CD4-positive, alpha-beta T cell treated with Interleukin-4 for 1 hour (primary cell): Measurements from ENCODE around the gene CDK3.
A peak's percentile ranks its signal among the peaks of the same experiment; 100 is the strongest.
"Not testable (repeated sequence)": the region's sequence is repeated elsewhere in the genome, so short reads cannot be mapped to it uniquely, and the experiment has no call there.

ENCODE experiments used
- DNase-seq, 2 donors: peaks; one replicate each; pipeline ENCODE4 v3.0.0-alpha.2; 2020 to 2022

Gene CDK3

DNA sequence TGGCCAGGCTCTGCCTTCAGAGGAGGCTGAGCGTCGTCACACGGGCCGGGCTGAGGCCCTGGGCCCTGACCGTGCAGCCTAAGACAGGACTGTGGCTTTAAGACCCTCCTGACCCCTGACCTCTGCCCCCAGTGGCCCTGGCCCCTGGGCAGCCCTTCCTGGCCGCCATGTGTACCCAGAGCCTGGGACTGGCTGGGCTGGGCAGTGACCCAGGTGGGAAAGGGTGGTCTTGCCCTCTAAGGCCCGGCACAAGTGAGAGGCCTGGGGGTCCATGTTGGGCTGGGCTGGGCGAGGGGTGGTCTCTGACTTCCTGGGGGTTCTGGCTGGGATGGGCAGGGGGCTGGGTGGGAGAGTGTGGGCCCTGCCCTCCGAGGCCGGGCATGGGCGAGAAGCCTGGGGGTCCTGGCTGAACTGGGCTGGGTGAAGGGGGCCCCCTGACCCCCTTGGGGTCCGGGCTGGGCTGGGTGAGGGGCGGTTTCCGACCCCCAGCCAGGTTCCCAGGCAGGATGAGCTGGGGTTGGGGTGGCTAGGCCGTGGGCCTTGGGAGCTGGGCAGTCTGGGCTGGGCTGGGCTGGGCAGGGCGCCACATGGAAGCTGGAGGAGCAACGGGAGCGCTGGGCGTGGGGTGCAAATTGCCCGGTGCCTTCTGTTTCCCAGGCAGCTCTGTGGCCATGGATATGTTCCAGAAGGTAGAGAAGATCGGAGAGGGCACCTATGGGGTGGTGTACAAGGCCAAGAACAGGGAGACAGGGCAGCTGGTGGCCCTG lies at the start of gene CDK3:
CDK3 (plus strand) TSS at position 101 of the 767 bp plus-strand sequence; CDS start at position 672, 571 bp downstream.
- DNase-seq, result no peak

DNA sequence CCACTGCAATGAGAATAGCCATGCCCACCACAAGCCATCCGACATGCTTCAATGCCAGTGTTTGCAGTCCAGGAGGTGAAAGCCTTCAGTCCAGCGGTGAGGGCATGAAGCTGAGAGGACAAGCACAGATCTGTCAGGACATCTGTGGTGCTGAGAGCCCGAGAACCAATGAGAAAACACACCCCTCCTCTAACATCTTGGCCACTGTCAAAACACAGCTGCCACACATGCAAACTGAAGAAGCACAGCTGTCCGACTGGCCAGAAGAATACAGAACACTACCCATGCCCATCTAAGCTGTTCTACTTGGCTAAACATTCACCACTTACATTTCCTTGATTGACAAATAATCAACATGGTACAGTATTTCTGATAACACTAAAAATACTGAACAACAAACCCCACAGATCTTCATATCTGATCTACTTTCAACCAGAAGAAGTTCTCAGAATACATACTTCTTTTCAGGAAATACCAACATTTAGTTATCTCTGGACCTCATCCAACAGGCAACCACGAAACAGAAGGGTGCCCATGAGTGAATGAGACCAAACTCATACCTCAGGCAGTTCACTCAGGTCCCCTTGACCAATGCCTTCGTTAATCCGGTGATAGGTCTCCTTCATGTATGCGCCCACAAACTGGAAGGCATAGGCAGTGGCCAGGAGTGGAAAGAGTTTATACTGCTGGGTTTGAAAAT lies 49.6 kb upstream of the CDK3 start:
- no peak for DNase-seq

DNA sequence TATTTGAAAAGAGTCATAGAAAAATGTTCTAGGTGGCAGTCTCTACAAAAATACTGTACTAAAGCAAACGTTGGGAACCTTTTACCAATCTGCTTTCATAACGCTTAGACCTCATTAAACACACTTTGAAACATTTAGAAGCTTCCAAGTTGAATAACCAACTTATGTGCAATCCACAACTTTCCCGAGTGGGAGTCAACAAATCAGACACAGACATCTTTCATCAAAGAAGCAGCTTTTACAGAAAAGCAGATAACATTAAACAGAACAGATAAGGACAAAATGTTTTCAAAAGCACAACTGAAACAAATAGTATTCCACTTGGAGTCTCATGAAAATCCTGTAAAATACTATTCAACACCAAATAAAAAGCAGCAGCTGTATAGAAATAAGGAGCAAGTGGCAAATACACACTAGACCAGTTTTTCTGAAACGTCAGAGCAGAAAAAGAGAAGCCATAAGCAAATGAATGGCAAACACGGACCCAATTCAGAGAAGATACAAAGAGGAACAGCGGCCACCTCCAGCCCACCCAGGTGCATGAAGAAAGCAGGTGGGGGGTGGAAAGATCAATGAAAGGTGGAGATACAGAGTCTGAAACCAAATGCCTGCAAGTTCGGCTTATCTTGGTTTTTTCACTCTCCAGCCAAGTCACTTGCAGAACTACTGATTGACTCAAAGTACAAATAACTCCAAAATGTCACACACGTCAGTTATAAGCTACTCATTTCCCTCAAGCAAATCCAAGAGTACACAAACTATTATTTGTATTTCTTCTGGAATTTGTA lies 41.4 kb upstream of the CDK3 start:
- DNase-seq, result no peak

DNA sequence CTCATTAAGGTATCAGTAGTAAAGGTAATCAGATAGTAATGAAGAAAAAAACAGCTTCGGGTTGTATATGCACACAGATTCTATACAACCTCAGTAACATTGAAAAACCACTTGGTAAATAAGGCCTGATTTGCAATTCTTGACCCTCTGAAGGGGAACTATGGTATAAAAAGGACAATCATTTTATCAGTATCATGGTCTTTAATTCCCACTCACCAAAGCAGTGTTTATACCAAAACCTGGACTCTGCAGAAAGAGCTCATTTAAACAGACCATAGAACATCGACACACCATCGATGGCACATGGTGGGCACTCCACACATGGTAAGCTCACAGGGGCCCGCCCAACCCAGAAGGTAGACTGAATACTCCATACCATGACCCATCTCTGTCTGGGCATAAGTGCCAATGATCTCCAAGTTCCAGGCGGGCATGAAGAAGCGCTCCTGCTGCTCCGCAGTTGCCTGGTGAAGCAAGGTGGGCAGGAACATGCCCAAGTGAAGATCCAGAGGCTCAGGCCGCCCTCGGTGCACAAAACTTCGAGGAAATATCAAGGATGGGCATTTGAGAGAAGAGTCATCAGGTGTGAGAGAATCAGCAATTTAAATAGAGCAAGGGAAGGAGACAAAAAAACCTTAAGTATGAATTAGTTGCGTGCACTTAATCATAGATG lies 40.7 kb upstream of the CDK3 start:
- no peak for DNase-seq

DNA sequence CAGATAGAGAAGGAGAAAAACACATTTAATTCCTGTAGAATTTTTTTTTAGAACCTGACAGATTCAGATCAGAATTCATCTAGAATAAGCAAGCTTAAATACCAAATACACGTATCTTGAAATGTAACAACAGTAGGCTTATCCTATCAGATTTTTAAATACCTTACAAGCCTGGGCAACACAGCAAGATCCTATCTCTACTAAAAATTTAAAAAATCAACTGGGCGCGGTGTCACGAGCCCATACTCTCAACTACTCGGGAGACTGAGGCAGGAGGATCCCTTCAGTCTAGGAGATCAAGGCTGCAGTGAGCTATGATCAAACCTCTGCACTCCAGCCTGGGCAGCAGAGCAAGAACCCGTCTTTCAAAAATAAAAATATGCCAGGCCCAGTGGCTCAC lies 35.2 kb upstream of the CDK3 start:
- no peak for DNase-seq

DNA sequence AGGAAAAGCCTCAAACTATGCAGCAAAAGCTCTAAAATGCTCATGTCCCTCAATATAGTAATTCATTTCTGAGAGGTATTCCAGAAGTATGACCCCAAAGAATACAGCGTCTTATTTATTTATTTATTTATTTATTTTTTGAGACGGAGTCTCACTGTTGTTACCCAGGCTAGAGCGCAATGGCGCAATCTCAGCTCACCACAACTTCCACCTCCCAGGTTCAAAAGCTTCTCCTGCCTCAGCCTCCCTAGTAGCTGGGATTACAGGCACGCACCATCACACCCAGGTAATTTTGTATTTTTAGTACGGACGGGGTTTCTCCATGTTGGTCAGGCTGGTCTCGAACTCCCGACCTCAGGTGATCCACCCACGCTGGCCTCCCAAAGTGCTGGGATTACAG lies 31.6 kb upstream of the CDK3 start:
- DNase-seq, result not testable (repeated sequence)

DNA sequence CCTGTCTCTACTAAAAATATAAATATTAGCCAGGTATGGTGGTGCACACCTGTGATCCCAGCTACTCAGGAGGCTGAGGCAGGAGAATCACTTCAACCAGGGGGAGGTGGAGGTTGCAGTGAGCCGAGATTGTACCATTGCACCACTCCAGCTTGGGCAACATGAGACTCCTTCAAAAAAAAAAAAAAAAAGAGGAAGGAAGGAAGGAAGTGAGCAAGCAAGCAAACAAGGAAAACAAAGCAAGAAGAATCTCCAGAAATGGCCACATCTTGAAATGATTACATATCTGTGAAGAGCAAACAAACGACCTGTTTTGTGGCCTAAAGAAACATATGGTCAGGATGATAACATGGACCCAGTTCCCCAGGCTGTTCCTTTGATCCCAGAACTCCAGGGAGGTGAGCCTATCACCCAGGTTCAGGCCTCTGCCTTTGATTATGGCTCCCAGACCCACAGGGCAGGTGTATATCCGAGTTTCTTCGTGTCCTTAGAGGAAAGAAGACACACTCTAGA lies 30.6 kb upstream of the CDK3 start:
- peak in 1 of 2 donors; percentile 24 for DNase-seq

DNA sequence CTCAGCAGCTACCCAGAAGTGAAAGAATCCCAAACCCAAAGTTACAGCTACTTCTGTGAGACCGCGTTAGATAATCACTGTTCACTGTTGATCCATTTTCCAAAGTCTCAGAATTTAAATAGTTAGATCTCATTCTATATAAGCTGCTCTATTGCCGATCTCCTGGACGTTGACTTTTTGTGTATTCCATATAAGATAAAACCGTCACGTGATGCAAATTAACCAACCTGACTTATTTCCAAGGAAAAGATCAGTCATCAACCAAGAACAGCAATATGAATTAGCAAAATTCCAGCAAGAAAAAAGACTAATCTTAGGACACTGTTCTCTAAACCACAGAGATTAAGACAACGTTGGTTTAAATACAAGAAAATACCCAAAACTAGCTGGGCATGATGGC lies 30.0 kb upstream of the CDK3 start:
- no peak for DNase-seq

DNA sequence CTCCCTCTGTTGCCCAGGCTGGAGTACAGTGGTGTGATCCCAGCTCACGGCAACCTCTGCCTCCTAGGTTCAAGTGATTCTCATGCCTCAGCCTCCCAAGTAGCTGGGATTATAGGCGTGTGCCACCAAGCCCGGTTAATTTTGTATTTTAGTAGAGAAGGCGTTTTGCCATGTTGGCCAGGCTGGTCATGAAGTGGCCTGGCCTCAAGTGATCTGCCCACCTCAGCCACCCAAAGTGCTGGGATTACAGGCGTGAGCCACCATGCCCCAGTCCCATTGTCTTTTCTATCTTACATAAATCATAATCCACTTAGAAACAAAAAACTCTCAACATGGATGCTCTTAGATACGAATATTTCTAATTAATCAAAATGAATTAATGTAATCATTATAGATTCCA lies 25.5 kb upstream of the CDK3 start:
- not testable (repeated sequence) for DNase-seq

DNA sequence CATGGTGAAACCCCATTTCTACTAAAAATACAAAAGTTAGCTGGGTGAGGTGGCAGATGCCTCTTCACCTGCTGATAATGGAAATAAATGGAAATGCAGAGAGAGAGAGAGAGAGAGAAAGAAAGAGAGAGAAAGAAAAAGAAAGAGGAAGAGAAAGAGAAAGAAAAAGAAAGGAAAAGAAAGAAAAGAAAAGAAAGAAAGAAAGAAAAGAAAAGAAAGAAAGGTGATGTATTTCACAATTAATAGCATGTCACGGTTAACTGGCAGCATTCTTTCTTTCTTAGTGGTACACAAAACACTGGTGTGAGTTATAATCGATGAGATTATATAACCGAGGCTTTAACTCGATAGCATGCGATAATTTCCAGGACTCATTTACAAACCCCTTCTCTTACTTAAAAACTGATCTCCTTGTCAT lies 24.9 kb upstream of the CDK3 start:
- DNase-seq, result no peak

DNA sequence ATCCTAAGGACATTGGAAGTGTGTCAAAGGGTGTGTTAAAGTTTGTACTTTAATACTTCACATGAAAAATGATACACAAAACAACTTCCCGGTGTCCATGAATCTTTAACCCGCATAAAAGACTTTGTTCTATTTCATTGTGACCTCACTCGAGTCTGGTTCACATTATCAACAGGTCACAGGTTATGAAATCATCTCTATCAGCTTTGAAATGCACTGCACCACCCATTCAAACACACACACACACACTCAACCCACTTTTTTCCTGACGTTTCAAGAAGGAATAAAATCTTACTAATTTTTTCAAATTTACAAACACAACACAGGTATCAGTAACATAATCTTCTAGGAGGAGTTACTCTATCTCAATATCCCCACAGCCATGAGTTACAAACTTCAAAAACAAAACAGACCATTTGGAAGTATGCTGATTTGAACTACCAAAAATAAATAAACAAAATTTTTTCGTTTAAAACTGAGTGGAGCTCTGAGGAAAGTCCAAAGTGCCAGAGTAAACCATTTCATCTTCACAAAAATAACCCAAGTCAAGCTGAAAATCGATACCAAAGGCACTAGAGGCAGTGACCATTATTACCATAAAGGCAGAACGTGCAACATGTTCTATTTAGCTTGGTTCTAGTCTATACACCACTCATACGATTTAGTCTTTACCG lies 24.3 kb upstream of the CDK3 start:
- no peak for DNase-seq

DNA sequence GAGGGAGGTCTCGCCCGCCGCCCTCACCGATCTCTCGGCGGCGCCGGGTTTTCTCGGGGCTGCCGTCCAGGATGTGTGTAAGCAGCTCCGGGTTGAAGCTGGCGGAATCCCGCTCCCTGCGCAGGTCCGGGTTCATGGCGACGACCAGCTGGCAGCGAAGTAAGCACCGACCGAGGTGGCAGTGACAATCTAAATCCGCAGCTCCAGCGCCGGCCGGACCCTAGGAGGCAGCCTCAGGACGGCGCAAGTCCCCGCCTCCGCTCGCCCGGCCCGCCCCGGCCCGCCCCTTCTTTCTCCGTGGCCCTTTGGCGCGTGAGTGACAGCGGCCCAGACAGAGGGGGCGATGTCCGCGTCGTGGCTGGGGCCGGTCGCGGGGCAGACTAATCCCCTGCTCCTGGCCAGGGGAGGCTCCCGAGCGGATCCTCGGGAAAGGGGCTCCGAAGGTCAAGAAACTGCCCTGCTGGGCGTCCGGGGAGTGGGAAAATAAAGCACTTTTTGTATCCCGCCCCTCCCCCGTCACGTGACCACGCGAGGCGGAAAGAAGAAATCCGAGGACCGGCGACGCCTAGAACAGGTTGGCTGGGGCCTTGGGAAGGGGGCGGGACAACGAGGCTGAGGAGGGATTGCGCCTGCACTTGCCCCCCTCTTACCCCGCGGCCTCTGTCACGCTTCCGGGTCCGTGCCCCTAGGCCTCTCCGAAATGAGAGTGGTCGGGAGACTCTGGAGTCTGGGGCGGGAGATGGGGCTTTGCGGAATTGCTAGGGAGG lies 21.5 kb upstream of the CDK3 start, which contains the start of the genes ACOX1 and TEN1:
ACOX1 (minus strand) TSS at position 229 of the 767 bp plus-strand sequence; CDS start at position 136, 93 bp downstream.
TEN1 (plus strand) TSS at position 303 of the 767 bp plus-strand sequence. CDS start 6,953 bp downstream, outside the sequence.
- peak; percentile 95 to 96 for DNase-seq

DNA sequence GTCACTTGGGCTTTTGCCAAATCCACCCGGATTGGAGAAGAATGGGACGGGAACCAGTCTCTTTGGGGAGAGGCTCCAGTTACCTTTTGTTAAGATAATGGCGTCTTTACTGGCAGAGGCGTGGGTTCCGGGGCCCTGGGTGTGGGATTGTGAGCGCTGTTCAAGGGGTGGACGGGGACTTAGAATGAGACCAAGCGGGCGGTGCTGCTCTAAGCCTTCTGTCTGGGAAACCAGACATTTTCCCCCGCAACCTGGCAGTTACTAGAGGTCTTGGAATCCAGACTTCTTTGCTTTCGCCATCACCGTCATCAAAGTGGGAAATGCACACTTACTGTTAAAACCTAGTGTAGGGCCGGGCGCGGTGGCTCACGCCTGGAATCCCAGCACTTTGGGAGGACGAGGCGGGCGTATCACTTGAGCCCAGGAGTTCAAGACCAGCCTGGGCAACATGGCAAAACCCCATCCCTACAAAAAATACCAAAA lies 20.9 kb upstream of the CDK3 start:
- no peak for DNase-seq

DNA sequence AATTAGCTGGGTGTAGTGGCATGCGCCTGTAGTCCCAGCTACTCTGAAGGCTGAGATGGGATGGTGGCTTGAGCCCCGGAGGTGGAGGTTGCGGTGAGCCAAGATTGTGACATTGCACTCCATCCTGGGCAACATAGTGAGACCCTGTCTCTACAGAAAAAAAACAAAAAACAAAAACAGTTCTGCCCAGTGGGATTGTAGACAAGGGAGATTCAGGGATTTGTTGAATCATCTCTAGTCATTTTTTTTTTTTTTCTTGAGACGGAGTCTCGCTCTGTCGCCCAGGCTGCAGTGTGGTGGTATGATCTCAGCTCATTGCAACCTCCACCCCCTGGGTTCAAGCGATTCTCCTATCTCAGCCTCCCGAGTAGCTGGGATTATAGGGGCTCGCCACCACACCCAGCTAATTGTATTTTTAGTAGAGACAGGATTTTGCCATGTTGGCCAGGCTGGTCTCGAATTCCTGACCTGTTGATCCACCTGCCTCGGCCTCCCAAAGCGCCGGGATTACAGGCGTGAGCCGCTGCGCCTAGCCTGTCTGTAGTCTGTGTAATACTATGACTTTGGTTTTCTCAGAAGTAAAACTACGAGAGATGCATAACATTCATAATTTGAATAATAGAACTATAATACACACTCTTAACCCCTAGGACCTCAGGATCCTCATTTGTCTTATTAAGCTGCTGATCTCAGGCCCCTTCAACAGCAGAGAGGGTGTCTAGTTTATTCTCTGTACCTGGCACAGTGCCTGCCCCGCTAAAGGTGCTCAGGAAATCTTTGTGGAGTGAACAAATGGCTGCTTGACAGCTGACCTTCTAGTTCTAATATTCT lies 20.3 kb upstream of the CDK3 start:
- no peak for DNase-seq

DNA sequence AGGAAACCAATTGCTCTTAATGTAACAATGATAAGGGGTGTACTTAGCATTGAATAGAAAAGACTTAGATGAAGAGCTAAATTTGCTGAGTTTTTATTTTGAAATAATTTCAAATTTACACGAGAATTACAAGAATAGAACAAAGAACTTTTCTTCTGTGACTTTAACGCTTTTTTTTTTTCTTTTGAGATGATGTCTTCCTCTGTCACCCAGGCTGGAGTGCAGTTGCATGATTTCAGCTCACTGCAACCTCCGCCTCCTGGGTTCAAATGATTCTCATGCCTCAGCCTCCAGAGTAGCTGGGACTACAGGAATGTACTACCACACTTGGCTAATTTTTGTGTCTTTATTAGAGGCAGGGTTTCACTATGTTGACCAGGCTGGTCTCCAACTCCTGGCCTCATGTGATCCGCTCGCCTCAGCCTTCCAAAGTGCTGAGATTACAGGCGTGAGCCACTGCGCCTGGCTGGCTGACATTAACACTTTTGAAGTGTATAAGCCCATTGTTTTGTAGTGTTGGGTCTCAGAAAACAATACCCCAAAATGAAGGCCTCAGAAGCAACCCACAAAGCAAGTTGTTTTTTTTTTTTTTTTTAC lies 19.5 kb upstream of the CDK3 start:
- no peak for DNase-seq

DNA sequence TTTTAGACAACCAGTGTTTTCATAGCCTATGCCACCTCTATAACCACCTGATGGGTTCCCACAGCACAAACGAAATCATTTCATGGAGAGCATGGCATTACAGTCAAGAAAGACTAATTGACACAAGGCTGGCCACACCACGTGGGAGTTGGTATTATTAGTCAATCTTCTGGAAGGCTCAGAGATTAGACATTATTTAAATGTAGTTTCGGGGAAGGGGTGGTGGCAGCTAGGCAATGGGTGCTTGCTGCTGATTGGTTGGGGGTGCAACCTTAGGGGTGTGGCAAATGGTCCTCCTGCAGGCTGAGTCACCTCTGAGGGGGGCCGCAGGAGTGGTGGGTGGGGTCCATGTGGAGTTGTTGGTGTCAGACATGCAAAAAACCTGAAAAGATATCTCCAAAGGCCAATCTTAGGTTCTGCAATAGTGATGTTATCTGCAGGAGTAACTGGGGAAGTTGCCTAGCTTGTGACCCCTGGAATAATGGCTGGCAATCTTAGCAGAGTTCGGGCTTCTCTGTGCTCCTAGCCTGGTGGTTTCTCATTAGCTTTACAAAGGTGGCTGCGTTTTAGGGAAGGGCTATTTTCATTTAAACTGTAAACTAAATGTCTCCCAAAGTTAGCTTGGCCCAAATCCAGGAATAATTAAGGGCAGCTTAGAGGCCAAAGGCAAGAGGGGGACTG lies 17.0 kb upstream of the CDK3 start:
- peak in 1 of 2 donors; percentile 34 for DNase-seq

DNA sequence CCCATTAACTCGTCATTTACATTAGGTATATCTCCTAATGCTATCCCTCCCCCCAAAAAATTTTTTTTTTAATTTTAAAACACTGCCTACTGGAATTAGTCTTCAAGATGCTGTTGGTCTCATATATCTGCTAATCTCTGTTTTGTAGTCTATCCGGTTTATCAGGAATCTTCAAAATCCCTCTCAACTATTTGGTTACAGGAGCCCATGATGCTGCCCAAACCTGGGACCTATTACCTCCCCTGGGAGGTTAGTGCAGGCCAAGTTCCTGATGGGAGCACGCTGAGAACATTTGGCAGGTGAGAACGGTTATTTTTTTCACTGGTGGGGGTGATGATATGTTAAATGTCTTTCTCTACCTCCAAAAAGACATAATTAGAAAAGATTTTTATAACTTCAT lies 14.7 kb upstream of the CDK3 start:
- DNase-seq, result no peak

DNA sequence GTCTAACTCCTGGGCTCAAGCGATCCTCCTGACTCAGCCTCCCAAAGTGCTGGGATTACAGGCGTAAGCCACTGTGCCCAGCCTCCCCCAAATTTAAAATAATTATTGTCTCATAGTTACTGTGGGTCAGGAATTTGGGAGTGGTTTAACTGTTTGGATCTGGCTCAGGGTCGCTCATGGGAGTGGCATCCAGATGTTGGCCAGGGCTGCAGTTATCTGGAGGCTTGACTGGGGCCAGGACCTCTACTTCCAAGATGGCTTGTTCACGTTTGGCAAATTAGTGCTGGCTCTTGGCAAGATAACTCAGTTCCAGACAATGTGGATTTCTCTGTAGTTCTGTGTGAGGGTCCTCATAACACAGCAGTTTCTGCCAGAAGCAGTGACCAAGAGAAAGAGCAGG lies 13.6 kb upstream of the CDK3 start:
- DNase-seq, result no peak

DNA sequence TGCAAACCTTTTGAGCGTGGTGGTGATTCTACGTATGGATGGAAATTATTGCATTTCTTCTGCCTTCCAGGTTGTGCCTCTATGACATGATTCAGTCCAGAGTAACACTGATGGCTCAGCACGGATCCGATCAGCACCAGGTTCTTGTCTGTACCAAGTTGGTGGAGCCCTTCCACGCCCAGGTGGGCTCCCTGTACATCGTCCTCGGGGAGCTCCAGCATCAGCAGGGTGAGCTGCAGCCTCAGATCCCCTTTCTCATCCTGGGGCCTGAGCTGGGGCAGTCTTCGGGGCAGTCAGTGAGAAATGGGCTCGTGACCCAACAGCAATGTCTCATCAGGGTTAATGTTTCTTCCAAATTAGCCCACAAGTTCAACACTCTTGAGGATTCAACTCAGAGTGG lies 9.3 kb upstream of the CDK3 start:
- DNase-seq, result no peak
